GM19043 (cell line): Measurements from ENCODE around the gene HOXB9.

Experiments
- ATAC-seq: cut with Tn5 transposase; IDR thresholded peaks from one replicate; pipeline ENCODE4 v1.9.1; 2021; ENCODE audit warnings: low read depth; ENCODE audit not compliant: unreplicated experiment

Gene HOXB9

DNA sequence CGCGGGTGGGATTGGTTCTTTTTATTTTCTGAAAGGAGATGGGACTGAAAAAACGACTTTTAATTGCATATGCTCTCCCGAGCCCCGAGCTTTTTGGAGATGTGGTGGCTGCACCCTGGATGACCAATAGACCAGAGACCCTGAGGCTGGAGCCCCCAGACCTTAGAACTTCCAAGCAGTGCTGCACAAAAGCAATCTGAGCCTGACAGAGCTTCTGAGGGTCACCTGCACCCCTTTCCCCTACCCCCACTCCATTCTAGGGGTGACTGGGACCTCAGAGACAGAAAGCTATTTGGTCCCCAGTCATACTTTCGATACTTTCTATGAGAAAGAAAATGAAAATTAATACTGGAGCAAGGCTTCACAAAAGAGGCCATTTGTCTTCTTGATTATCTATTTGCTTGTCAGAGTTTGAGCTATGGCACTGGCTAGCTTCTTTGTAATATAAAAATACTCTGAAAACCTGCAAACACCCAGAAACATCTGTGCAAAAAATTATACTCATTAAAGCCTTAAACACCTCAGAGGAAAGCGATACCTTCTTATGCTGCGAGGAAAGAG is 51.6 kb downstream of the HOXB9 start:
- ATAC-seq: no peak

DNA sequence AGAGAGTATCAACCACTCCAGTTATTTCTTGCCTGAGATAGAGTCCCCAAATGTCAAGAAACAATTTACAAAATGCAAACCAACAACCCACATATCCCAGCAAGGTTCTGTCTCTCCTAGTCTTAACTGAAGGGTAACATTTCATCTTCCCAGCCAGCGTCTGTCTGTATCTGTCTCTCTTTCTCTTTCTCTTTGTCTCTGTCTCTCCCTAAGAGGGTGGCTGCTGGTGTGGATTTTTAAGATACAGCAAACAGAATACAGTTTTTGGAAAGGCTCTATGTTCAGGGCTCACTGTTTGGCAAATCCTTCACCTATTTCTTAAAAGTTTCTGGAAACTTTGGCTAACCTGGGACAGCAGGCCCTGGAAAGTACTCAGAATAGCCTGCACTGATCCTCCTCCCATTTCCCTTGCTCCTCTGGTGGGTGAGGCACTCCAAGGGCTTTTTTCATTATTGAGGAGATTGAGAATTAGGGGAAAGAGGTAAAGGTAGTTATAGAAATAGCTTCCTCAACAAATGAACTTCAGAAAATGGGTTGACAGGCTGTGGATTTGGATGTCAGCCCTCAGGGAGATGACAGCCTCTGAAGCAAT is 54.2 kb downstream of the HOXB9 start:
- no peak for ATAC-seq
